ENCODE results near the gene KAT14. TPM values are rescaled to one million over a fixed set of nuclear protein-coding genes. Genes with fewer than 3 reads are reported as not detected.
"Not testable (repeated sequence)": the region's sequence is repeated elsewhere in the genome, so short reads cannot be mapped to it uniquely, and the experiment has no call there.

Gene KAT14
- total and polyA plus RNA-seq, 11 donors: 4.6 to 12.3 (median 9.8) TPM

DNA sequence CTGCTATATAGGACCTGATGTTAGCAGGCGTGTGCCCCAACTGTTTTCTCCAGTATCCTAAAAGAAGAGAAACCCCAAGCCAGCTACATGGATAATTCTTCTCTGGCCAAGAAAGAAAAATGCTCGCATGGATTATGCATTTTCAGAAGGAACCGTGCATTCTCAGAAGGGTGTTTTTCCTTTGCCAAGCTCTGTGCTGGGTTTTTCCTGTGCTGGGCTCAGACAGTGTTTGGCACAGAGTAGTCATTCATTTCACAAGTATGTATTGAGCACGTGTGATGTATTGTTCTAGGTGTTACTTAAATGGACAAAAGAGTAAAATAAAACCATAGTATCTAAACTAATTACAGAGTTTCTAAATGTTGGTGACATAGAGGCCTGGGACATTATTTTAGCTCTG is 88.0 kb downstream of the KAT14 start:
- DNase-seq: no peak

DNA sequence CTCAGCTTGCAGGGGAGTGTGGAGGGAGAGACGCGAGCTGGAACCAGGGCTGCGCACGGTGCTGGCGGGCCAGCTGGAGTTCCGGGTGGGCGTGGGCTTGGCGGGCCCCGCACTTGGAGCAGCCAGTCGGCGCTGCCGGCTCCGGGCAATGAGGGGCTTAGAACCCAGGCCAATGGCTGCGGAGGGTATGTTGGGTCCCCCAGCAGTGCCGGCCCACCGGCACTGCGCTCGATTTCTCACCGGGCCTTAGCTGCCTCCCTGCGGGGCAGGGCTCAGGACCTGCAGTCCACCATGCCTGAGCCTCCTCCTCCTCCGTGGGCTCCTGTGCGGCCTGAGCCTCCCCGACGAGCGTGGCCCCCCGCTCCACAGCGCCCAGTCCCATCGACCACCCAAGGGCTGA is 89.1 kb downstream of the KAT14 start:
- not testable (repeated sequence) for ATAC-seq

More for the DNA sequence above, 88.0 kb downstream of the KAT14 start:
- 52 to 61% (median 55%) methylated on average over 4 of the region's 4 CpGs for WGBS, 4 donors
- no peak overlapping the region for H3K4me3 ChIP-seq
- intact Hi-C loops (cut with DNase I): no loop called here
- H3K36me3 ChIP-seq: no peaks in the 10 kb centered on the region
- no peaks in the 10 kb centered on the region for H3K27me3 ChIP-seq
- peaks cover 0 to 21% (median 6%) of the 10 kb centered on the region in 12 donors for H3K4me1 ChIP-seq
- no peak for ATAC-seq
- H3K27ac ChIP-seq: no peak overlapping the region
- TF ChIP-seq, protein P1, sequence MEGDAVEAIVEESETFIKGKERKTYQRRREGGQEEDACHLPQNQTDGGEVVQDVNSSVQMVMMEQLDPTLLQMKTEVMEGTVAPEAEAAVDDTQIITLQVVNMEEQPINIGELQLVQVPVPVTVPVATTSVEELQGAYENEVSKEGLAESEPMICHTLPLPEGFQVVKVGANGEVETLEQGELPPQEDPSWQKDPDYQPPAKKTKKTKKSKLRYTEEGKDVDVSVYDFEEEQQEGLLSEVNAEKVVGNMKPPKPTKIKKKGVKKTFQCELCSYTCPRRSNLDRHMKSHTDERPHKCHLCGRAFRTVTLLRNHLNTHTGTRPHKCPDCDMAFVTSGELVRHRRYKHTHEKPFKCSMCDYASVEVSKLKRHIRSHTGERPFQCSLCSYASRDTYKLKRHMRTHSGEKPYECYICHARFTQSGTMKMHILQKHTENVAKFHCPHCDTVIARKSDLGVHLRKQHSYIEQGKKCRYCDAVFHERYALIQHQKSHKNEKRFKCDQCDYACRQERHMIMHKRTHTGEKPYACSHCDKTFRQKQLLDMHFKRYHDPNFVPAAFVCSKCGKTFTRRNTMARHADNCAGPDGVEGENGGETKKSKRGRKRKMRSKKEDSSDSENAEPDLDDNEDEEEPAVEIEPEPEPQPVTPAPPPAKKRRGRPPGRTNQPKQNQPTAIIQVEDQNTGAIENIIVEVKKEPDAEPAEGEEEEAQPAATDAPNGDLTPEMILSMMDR (IDR thresholded peaks at IDR 0.05): no peak
- peaks cover 0 to 4% (median 0%) of the 10 kb centered on the region in 12 donors for H3K9me3 ChIP-seq

DNA sequence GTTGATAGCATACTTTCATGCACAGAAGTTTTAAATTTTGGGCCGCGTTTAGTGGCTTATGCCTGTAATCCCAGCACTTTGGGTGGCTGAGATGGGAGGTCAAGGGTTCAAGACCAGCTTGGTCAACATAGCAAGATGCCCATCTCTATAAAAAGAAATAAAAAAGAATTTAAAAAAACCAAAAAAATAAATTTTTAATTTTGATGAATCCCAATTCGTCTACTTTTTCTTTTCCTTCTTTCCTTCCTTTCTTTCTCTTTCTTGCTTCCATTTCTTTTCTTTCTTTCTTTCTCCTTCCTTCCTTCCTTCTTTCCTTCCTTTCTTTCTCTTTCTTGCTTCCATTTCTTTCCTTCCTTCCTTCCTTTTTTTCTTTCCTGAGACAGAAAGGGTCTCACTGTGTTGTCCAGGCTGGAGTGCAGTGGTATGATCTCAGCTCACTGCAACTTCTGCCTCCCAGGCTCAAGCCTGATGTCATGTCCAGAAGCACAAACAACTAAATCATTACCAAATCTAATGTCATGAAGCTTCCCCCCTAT is 95.8 kb downstream of the KAT14 start:
- Histone ChIP-seq H3K27ac (no peak overlapping the region), H3K27me3 (peaks cover 0 to 2% (median 0%) of the 10 kb centered on the region in 9 donors), H3K4me1 (no peaks in the 10 kb centered on the region), H3K4me3 (no peak overlapping the region), H3K9me3 (peaks cover 0 to 8% (median 0%) of the 10 kb centered on the region in 12 donors), H3K36me3 (no peaks in the 10 kb centered on the region)
- ATAC-seq (no peak), DNase-seq (no peak)
- no peak for TF ChIP-seq POLR2A (IDR thresholded peaks at IDR 0.05)
- TF ChIP-seq, protein P1 (IDR thresholded peaks at IDR 0.05): no peak
- 52 to 56% (median 54%) methylated on average over 3 of the region's 3 CpGs for WGBS, 4 donors
- intact Hi-C loops (cut with DNase I): no loop called here

More for the DNA sequence above, 89.1 kb downstream of the KAT14 start:
- H3K9me3 ChIP-seq; H3K27ac ChIP-seq; H3K27me3 ChIP-seq; DNase-seq; intact Hi-C loops (cut with DNase I); H3K4me3 ChIP-seq; H3K36me3 ChIP-seq: not testable (repeated sequence)
- peaks cover 0 to 21% (median 6%) of the 10 kb centered on the region in 12 donors for H3K4me1 ChIP-seq
- WGBS, 4 donors: 90 to 93% (median 91%) methylated on average over 22 to 28 of the region's 28 CpGs

Other genes with a start within 250 kb of the KAT14 start
- 10 to 100 TPM; 36.6 to 75.0 (median 45.9) TPM for gene SNX5, start 169.1 kb upstream of the KAT14 start, total RNA-seq
- gene SNX5, start 169.1 kb upstream of the KAT14 start, polyA plus RNA-seq: 10 to 100 TPM; 32.8 to 43.4 TPM
- gene MGME1, start 168.8 kb upstream of the KAT14 start, total RNA-seq: 10 to 100 TPM in 6 of 9 donors, 1 to 10 TPM in 3; 8.6 to 22.0 (median 11.8) TPM
- 1 to 10 TPM; 7.7 to 8.9 TPM for gene MGME1, start 168.8 kb upstream of the KAT14 start, polyA plus RNA-seq
- gene OVOL2, start 79.9 kb upstream of the KAT14 start, total RNA-seq: not detected
- not detected for gene OVOL2, start 79.9 kb upstream of the KAT14 start, polyA plus RNA-seq
- gene PET117, start within 50 bp of the KAT14 start, total RNA-seq: 10 to 100 TPM in 6 of 9 donors, 1 to 10 TPM in 3; 8.1 to 15.0 (median 11.9) TPM
- 10 to 100 TPM; 13.6 to 15.7 TPM for gene PET117, start within 50 bp of the KAT14 start, polyA plus RNA-seq
- 1 to 10 TPM; 4.0 to 9.8 (median 6.3) TPM for gene ZNF133, start 150.7 kb downstream of the KAT14 start, total RNA-seq
- gene ZNF133, start 150.7 kb downstream of the KAT14 start, polyA plus RNA-seq: 1 to 10 TPM; 5.9 to 6.7 TPM

All from heart left ventricle (tissue), 16 donors.